ENCODE data around the gene SIL1. TPM values are rescaled to one million over a fixed set of nuclear protein-coding genes. Genes with fewer than 3 reads are reported as not detected.
"Not testable (repeated sequence)": the region's sequence is repeated elsewhere in the genome, so short reads cannot be mapped to it uniquely, and the experiment has no call there.

Gene SIL1
- total and polyA plus RNA-seq, 2 of the 4 experiments (the other 2 are of a cell fraction): 56.1 to 66.0 TPM

- dilution Hi-C loops (cut with HindIII; ENCODE audit: low sequenced_read_pairs, unreplicated experiment); H3K18ac ChIP-seq (ENCODE audit: low read depth, low read length); H3K9me3 ChIP-seq (ENCODE audit: control insufficient read depth, insufficient read depth, low read length); H3K36me3 ChIP-seq (ENCODE audit: control insufficient read depth, insufficient read depth, low read length); H2BK5ac ChIP-seq (ENCODE audit: low read depth, low read length, poor library complexity, severe bottlenecking); H3K9ac ChIP-seq (ENCODE audit: low read depth, low read length); H3K4me2 ChIP-seq (ENCODE audit: low read depth, low read length); H4K20me1 ChIP-seq (ENCODE audit: insufficient read depth, low read length); in situ Hi-C loops (cut with MboI; ENCODE audit: low sequenced_read_pairs); CTCF ChIA-PET; ATAC-seq (ENCODE audit: low read depth); H2BK120ac ChIP-seq (ENCODE audit: low read depth, low read length); H3K27ac ChIP-seq (ENCODE audit: insufficient read depth, low read length); H2AK5ac ChIP-seq (ENCODE audit: low read depth, low read length); H3K14ac ChIP-seq (replicated peaks; ENCODE audit: low read depth, low read length); H4K91ac ChIP-seq (ENCODE audit: insufficient read depth, low read depth, low read length); H2AK9ac ChIP-seq (replicated peaks; ENCODE audit: low read depth, low read length, poor library complexity); H3K4ac ChIP-seq (ENCODE audit: low read depth, low read length); intact Hi-C loops (cut with micrococcal nuclease); POLR2A ChIA-PET (ENCODE audit: unreplicated experiment); DNase-seq; H3K79me1 ChIP-seq (ENCODE audit: low read depth in 1 of 2, low read length in 2 of 2); BruUV-seq (replicated peaks); H3K4me1 ChIP-seq (ENCODE audit: control insufficient read depth, insufficient read depth, low read length); H3K23ac ChIP-seq (ENCODE audit: low read depth, low read length); H2BK20ac ChIP-seq (ENCODE audit: low read depth, low read length); H3K9me1 ChIP-seq (ENCODE audit: insufficient read depth, low read length); H2AFZ ChIP-seq (replicated peaks; ENCODE audit: low read length, poor library complexity); H4K8ac ChIP-seq (ENCODE audit: low read depth in 2 of 2, low read length in 2 of 2); H2BK15ac ChIP-seq (ENCODE audit: low read depth, low read length); H3K4me3 ChIP-seq (ENCODE audit: insufficient read depth, low read depth, low read length); H4K5ac ChIP-seq (ENCODE audit: low read depth, low read length); H3K56ac ChIP-seq (ENCODE audit: extremely low read depth, insufficient read depth, low read length): not testable (repeated sequence)
- peaks cover 11% of the 10 kb centered on the region for H3K27me3 ChIP-seq (ENCODE audit: control insufficient read depth, insufficient read depth, low read length)
- WGBS, 2 experiments (ENCODE audit: extremely low coverage in 2 of 2, insufficient read length in 1 of 2): 67% methylated on average over 1 of the region's 7 CpGs; no CpG with 5 or more reads in 1 of the 2 experiments
These were observed 19.9 kb upstream of the SIL1 start for GRCh38 chr5:139218038-139218437.
